ENCODE measurements around the gene GPR12. TPM values are rescaled to one million over a fixed set of nuclear protein-coding genes. Genes with fewer than 3 reads are reported as not detected.

Gene GPR12
- total and polyA plus RNA-seq, 2 experiments from 2014 or later = 0.13 TPM; not detected in 1

DNA sequence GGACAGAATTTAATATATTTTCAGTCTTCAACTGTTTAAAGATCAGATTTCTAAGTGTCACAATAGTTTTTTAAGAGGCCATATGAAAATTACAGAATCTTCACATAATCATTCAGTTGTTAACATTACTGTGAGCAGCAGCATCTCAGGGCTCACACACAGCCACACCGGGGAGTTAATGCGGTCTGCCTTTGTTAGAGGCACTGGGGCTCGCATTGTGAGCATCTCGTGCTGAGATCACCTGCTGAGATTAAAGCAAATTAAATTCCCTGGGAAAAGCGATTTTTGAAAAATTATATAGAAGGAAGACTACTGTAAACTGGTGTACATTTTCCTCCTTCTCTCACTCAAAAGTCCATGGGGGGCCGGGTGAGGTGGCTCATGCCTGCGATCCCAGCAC, 16.6 kb downstream of the GPR12 start (continued):
- no peak for TF ChIP-seq JUNB (IDR thresholded peaks at IDR 0.05; ENCODE audit: unreplicated experiment)

DNA sequence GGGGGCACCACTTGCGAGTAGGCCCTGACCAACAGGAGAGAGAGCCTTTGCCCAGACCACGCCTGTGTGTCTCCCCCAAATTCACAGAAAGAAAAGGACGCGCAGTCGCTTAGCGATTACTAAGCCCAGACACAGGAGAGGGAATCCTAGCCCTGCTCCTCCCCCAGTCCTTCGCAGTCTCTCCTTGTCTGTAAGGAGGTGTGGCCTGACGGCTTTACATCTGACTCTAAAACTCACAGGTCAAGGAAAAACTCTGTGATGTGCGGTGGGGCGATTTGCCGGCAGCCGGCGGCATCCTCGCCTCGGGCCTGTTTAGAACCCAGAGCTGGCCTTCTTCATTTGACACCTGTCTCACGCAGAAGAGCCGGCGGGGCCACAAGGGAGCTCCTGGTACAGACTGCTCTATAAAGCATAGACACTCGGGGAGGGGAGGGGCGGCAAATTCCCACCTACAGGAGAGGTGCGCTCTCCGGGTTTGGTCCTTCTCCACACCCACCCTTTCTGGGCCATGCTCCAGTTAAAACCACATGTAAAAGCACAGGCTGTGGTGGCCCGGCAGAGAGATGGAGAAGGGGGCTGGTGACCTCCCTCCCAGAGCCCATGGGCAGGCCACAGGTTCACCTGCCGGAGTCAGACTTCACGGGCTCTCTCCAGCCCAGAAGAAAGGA, 17.8 kb downstream of the GPR12 start:
- ATAC-seq = peak; percentile 89
- H3F3A ChIP-seq (replicated peaks; ENCODE audit: low read depth) = no peaks in the 10 kb centered on the region
- H3K27me3 ChIP-seq (ENCODE audit: insufficient read depth) = peaks cover 15% of the 10 kb centered on the region
- no peak overlapping the region for H3K27ac ChIP-seq (ENCODE audit: low read depth)
- H4K20me1 ChIP-seq (replicated peaks; ENCODE audit: insufficient read depth) = no peaks in the 10 kb centered on the region
- Mint-ChIP-seq H3K9me3 (peaks cover 24% of the 10 kb centered on the region), H3K36me3 (ENCODE audit: low read depth) (peaks cover 16% of the 10 kb centered on the region), H3K27ac (no peak overlapping the region), H3K4me3 (peak overlapping the region; percentile 38; the same call in 2 of the 3 replicates), H3K27me3 (ENCODE audit: insufficient read depth, low read depth, poor library complexity) (peaks cover 10% of the 10 kb centered on the region), H3K4me1 (peaks cover 24% of the 10 kb centered on the region)
- H3K4me1 ChIP-seq (ENCODE audit: insufficient read depth) = peaks cover 16% of the 10 kb centered on the region
- H3K79me2 ChIP-seq (replicated peaks; ENCODE audit: insufficient read depth) = no peaks in the 10 kb centered on the region
- no peaks in the 10 kb centered on the region for H3K36me3 ChIP-seq (ENCODE audit: insufficient read depth)
- peak overlapping the region; percentile 62 for H3K4me2 ChIP-seq
- H3K9me2 ChIP-seq (ENCODE audit: insufficient read depth) = 0 out of 2 replicates have a peak, but pooled peaks cover 8% of the 10 kb centered on the region
- peak overlapping the region; percentile 38 for H3K4me3 ChIP-seq
- H2AFZ ChIP-seq = peak overlapping the region; percentile 89
- TF ChIP-seq STAT1 (IDR thresholded peaks at IDR 0.05; ENCODE audit: unreplicated experiment) (no peak), POLR2AphosphoS5 (IDR thresholded peaks at IDR 0.05; ENCODE audit: low read depth) (no peak), NANOG (IDR thresholded peaks at IDR 0.05; ENCODE audit: borderline replicate concordance) (no peak), EZH2phosphoT487 (IDR thresholded peaks at IDR 0.05; ENCODE audit: unreplicated experiment) (no peak), EZH2 (IDR thresholded peaks at IDR 0.05; ENCODE audit: low read depth, unreplicated experiment) (no peak)
- TF ChIP-seq, protein P1, sequence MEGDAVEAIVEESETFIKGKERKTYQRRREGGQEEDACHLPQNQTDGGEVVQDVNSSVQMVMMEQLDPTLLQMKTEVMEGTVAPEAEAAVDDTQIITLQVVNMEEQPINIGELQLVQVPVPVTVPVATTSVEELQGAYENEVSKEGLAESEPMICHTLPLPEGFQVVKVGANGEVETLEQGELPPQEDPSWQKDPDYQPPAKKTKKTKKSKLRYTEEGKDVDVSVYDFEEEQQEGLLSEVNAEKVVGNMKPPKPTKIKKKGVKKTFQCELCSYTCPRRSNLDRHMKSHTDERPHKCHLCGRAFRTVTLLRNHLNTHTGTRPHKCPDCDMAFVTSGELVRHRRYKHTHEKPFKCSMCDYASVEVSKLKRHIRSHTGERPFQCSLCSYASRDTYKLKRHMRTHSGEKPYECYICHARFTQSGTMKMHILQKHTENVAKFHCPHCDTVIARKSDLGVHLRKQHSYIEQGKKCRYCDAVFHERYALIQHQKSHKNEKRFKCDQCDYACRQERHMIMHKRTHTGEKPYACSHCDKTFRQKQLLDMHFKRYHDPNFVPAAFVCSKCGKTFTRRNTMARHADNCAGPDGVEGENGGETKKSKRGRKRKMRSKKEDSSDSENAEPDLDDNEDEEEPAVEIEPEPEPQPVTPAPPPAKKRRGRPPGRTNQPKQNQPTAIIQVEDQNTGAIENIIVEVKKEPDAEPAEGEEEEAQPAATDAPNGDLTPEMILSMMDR (conservative IDR thresholded peaks at IDR 0.05; ENCODE audit: low read depth in 2 of 2) = peak in 1 of 2 experiments; percentile 30; a peak in 2 of 4 replicates
- DNase-seq (ENCODE audit: low spot score) = peak; percentile 76

DNA sequence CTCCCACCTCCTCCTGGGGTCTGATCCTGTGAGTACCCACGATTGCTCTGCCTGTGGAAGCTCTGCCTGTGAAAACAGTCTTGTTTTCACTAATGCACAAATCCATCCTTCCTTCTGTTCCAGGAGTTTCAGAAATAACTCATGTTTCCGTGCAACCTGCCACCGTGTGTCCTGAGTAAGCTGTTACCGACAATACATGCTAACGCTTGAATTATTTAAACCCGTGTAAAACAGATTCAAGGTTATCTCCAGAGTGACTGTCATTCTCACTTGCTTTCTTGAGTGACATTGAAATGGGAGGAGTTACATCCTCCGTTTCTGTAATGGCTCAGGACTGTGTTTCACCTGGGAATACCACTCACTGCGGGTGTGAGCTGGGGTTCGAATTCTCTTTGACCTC, 24.9 kb downstream of the GPR12 start:
- Histone ChIP-seq H3K27ac (ENCODE audit: low read depth) (no peak overlapping the region), H3K4me3 (no peak overlapping the region), H3K4me2 (no peak overlapping the region), H3K27me3 (ENCODE audit: insufficient read depth) (no peaks in the 10 kb centered on the region), H3K4me1 (ENCODE audit: insufficient read depth) (no peaks in the 10 kb centered on the region), H3K36me3 (ENCODE audit: insufficient read depth) (no peaks in the 10 kb centered on the region), H3F3A (replicated peaks; ENCODE audit: low read depth) (no peaks in the 10 kb centered on the region), H2AFZ (no peak overlapping the region), H3K9me2 (ENCODE audit: insufficient read depth) (peaks cover 7% of the 10 kb centered on the region; the same call in 1 of the 2 replicates), H4K20me1 (replicated peaks; ENCODE audit: insufficient read depth) (no peaks in the 10 kb centered on the region), H3K79me2 (replicated peaks; ENCODE audit: insufficient read depth) (no peaks in the 10 kb centered on the region)
- DNase-seq (ENCODE audit: low spot score) (no peak), ATAC-seq (no peak)
- no peak overlapping the region for H3K4me3 Mint-ChIP-seq
- TF ChIP-seq ZNF114 (CRISPR knock-in tag; IDR thresholded peaks at IDR 0.05) = no peak
- TF ChIP-seq, protein P2, sequence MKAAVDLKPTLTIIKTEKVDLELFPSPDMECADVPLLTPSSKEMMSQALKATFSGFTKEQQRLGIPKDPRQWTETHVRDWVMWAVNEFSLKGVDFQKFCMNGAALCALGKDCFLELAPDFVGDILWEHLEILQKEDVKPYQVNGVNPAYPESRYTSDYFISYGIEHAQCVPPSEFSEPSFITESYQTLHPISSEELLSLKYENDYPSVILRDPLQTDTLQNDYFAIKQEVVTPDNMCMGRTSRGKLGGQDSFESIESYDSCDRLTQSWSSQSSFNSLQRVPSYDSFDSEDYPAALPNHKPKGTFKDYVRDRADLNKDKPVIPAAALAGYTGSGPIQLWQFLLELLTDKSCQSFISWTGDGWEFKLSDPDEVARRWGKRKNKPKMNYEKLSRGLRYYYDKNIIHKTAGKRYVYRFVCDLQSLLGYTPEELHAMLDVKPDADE (IDR thresholded peaks at IDR 0.05) = no peak
- TF ChIP-seq, protein P3, sequence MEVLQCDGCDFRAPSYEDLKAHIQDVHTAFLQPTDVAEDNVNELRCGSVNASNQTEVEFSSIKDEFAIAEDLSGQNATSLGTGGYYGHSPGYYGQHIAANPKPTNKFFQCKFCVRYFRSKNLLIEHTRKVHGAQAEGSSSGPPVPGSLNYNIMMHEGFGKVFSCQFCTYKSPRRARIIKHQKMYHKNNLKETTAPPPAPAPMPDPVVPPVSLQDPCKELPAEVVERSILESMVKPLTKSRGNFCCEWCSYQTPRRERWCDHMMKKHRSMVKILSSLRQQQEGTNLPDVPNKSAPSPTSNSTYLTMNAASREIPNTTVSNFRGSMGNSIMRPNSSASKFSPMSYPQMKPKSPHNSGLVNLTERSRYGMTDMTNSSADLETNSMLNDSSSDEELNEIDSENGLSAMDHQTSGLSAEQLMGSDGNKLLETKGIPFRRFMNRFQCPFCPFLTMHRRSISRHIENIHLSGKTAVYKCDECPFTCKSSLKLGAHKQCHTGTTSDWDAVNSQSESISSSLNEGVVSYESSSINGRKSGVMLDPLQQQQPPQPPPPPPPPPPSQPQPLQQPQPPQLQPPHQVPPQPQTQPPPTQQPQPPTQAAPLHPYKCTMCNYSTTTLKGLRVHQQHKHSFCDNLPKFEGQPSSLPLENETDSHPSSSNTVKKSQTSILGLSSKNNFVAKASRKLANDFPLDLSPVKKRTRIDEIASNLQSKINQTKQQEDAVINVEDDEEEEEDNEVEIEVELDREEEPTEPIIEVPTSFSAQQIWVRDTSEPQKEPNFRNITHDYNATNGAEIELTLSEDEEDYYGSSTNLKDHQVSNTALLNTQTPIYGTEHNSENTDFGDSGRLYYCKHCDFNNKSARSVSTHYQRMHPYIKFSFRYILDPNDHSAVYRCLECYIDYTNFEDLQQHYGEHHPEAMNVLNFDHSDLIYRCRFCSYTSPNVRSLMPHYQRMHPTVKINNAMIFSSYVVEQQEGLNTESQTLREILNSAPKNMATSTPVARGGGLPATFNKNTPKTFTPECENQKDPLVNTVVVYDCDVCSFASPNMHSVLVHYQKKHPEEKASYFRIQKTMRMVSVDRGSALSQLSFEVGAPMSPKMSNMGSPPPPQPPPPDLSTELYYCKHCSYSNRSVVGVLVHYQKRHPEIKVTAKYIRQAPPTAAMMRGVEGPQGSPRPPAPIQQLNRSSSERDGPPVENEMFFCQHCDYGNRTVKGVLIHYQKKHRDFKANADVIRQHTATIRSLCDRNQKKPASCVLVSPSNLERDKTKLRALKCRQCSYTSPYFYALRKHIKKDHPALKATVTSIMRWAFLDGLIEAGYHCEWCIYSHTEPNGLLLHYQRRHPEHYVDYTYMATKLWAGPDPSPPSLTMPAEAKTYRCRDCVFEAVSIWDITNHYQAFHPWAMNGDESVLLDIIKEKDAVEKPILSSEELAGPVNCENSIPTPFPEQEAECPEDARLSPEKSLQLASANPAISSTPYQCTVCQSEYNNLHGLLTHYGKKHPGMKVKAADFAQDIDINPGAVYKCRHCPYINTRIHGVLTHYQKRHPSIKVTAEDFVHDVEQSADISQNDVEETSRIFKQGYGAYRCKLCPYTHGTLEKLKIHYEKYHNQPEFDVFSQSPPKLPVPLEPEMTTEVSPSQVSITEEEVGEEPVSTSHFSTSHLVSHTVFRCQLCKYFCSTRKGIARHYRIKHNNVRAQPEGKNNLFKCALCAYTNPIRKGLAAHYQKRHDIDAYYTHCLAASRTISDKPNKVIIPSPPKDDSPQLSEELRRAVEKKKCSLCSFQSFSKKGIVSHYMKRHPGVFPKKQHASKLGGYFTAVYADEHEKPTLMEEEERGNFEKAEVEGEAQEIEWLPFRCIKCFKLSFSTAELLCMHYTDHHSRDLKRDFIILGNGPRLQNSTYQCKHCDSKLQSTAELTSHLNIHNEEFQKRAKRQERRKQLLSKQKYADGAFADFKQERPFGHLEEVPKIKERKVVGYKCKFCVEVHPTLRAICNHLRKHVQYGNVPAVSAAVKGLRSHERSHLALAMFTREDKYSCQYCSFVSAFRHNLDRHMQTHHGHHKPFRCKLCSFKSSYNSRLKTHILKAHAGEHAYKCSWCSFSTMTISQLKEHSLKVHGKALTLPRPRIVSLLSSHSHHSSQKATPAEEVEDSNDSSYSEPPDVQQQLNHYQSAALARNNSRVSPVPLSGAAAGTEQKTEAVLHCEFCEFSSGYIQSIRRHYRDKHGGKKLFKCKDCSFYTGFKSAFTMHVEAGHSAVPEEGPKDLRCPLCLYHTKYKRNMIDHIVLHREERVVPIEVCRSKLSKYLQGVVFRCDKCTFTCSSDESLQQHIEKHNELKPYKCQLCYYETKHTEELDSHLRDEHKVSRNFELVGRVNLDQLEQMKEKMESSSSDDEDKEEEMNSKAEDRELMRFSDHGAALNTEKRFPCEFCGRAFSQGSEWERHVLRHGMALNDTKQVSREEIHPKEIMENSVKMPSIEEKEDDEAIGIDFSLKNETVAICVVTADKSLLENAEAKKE (CRISPR knock-in tag; IDR thresholded peaks at IDR 0.05) = no peak
- TF ChIP-seq STAT1 (IDR thresholded peaks at IDR 0.05; ENCODE audit: unreplicated experiment) = no peak
- peaks cover 5% of the 10 kb centered on the region for H3K27me3 Mint-ChIP-seq (ENCODE audit: insufficient read depth, low read depth, poor library complexity)
- peaks cover 24% of the 10 kb centered on the region for H3K36me3 Mint-ChIP-seq (ENCODE audit: low read depth)
- no peak overlapping the region for H3K27ac Mint-ChIP-seq
- H3K9me3 Mint-ChIP-seq = peaks cover 34% of the 10 kb centered on the region
- no peaks in the 10 kb centered on the region for H3K4me1 Mint-ChIP-seq

All from GM23338 (cell line).